Skeletal muscle satellite cell (primary cell): Measurements from ENCODE around the gene FGD5.
"Not testable (repeated sequence)": the region's sequence is repeated elsewhere in the genome, so short reads cannot be mapped to it uniquely, and the experiment has no call there.

Source experiments
- H3K27me3 ChIP-seq: 2 replicates; pipeline ENCODE4 v1.7.0; 2013; ENCODE audit warnings: low read length; ENCODE audit not compliant: control insufficient read depth, insufficient read depth
- H3K36me3 ChIP-seq: 2 replicates; pipeline ENCODE4 v1.7.0; 2013; ENCODE audit warnings: mild to moderate bottlenecking, control low read depth, low read length; ENCODE audit not compliant: insufficient read depth
- H3K4me1 ChIP-seq: 2 replicates; pipeline ENCODE4 v1.7.0; 2013; ENCODE audit warnings: low read length; ENCODE audit not compliant: control insufficient read depth, insufficient read depth
- H3K4me2 ChIP-seq: 2 replicates; pipeline ENCODE4 v1.7.0; 2013; ENCODE audit warnings: mild to moderate bottlenecking, low read length
- H3K4me3 ChIP-seq: 2 replicates; pipeline ENCODE4 v1.7.0; 2013; ENCODE audit warnings: low read length
- H3K9ac ChIP-seq: 2 replicates; pipeline ENCODE4 v1.7.0; 2013; ENCODE audit warnings: mild to moderate bottlenecking, low read depth, low read length, moderate library complexity
- H3K9me3 ChIP-seq: replicated peaks from 2 replicates; pipeline ENCODE4 v1.7.0; 2013; ENCODE audit warnings: mild to moderate bottlenecking, control low read depth, low read length

Gene FGD5

DNA sequence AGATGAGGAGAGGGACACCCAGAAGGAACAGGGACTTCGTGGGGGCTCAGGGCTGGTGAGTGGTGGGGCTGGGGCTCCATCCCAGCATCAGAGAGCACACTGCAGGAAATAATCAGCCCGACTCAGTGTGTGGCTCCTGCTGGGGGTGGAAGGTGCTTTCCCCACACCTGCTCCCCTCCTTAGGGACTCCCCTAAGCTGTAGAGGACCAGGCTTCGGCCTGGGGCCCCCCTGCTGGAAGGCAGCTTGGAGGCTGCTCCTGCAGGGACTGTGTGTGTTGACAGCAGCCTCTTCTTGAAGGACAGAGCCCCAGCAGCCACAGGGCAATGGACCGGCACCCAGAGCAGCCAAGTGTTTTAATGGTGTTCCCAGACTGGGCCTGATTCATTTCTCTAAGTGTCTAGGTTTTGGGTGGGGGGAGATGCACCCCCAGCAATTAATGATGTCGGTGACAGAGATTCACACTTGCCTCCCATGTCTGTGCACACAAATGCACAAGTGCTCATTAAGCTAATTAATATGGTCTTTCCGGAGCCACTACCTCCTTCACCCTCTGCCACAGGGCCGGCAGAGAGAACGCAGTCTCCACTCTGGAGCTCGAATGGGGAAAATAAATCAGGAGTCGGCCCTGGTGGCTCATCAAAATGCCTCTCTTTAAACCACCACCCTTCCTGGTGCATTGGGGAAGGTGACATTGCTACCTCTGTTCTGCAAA is 16.9 kb upstream of the FGD5 start:
- H3K9ac ChIP-seq = no peak overlapping the region
- H3K27me3 ChIP-seq = peaks cover 33% of the 10 kb centered on the region
- no peaks in the 10 kb centered on the region for H3K9me3 ChIP-seq
- H3K4me1 ChIP-seq = no peaks in the 10 kb centered on the region
- no peak overlapping the region for H3K4me3 ChIP-seq
- H3K36me3 ChIP-seq = no peaks in the 10 kb centered on the region
- H3K4me2 ChIP-seq = no peak overlapping the region

GRCh38 chr3:14802381-14802731 is 16.4 kb upstream of the FGD5 start:
- Histone ChIP-seq H3K4me2 (no peak overlapping the region), H3K36me3 (no peaks in the 10 kb centered on the region), H3K9me3 (no peaks in the 10 kb centered on the region), H3K4me3 (no peak overlapping the region), H3K27me3 (peaks cover 32% of the 10 kb centered on the region), H3K9ac (no peak overlapping the region), H3K4me1 (no peaks in the 10 kb centered on the region)

DNA sequence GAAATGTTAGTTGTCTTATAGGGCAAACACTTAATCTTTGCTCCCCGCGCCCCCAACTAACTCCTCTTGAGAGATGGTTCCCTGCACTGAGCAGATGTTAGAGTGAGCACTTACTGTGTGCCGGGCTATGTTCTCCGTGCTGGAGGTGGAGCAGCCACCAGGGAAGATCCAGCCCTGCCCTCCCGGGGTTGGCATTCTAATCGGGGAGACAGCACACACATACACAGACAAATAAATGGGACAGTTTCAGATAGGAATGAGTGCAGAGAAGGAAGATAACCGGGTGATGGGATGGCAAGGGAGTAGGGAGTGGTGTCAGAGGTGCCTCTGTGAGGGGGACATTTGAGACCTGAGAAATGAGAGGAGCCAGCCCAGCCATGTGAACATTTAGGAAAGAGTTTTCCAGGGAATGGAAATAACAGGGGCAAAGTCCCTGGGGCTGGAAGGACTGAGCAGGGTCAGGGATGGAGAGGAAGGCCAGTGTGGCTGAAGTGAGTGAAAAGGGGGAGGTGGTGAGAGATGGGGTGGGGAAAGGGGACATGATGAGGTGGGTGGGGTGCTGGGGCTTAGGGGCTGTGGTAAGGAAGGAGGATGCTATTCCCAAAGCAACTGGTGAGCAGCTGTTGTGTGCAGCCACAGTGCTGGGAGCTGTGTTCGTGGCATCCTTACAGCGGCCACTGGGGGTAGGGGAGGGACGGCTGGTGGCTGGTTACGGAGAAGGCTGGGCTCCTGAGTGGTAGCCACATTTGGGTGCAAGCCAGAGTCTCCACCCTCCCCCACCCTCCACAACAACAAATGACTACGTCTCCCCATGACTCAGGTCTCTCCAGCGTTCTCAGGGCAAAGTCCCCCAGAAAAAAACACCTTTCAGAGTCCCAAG is 15.4 kb upstream of the FGD5 start:
- Histone ChIP-seq H3K27me3 (peaks cover 35% of the 10 kb centered on the region), H3K4me3 (no peak overlapping the region), H3K4me1 (no peaks in the 10 kb centered on the region), H3K36me3 (no peaks in the 10 kb centered on the region), H3K9me3 (no peaks in the 10 kb centered on the region), H3K4me2 (no peak overlapping the region), H3K9ac (no peak overlapping the region)

DNA sequence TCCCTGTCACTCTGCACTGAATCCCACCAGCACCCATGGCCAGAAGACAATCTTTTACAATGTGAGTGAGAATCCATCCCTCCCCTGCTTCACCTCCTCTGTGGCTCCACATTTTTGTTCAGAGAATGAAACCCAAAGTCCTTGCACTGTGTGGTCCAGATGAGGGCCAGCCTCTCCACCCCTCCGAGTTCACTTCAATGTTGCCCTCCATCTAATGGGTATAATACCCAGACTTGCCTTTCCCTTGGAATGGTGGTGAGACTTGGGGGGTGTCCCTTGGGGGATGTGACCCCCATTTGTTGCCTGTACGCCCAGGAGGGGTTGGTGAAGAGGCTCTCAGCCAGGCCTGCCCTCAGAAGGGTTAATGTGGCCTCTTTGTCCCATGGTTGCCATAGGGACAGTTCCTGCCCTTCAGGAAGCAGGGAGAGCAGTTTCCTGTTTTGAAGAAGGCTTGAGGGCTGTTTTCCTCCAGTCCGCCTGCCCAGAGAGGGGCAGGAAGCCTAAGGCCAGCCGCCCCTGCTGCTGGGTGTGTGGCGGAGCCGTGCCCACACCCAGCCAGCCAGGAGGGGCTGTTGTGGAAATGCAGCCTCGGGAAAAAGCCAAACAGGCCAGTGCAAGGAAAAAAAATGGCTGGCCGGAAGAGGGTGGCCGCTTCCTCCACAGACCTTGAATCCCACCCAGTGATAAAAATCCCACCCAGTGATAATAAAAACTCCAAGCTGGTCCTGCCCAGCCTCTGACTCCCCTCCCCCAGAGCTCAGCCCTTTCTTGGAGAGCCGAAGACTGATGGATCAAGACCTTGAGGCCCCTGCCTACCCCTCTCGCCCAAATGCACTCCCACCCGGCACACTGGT is 14.6 kb upstream of the FGD5 start:
- peaks cover 43% of the 10 kb centered on the region for H3K27me3 ChIP-seq
- H3K4me1 ChIP-seq = no peaks in the 10 kb centered on the region
- no peaks in the 10 kb centered on the region for H3K9me3 ChIP-seq
- H3K4me3 ChIP-seq = no peak overlapping the region
- H3K4me2 ChIP-seq = no peak overlapping the region
- H3K36me3 ChIP-seq = no peaks in the 10 kb centered on the region
- no peak overlapping the region for H3K9ac ChIP-seq

DNA sequence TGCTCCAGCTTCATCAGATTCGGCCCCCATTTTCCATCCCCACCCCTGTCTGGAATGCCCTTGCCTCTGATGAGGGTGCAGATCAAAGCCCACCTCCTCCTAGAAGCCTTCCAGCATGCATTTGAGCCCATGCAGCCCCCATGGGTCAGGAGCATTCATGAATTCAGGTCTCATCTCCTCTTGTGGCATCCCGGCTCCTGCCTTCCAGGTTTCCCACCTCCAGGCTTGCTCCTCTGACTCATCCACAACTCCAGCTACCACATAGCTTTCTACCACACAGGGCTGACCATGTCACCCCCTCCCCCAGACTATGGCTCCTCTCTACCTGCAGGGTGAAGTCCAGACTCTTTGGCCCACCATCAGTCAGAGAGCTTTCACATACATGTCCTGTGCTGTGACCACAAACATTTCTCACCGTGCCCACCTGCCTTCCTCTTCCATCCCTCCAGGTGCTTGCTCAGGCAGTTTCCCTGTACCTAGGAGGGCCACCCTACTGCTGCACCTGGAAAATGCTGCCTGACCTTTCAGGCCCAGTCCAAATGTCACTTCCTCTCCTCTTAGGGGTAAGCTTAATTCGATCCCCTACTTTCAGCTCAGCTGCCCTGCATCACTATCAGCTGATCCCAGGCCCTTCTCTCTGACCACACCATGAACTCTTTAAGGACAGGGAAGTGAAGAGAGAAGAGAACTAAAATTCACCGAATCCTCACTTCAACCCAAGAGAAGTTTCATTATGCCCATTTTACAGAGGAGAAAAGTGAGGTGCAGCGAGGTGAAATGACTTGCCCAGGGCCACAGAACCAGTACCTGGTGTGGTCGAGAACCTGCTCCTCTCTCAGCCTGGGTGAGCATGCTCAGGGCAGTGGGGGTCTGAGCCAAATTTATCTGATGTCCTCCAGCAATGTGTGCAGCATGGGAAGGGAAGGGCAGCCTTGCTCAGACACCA is 13.7 kb upstream of the FGD5 start:
- Histone ChIP-seq H3K9me3 (no peaks in the 10 kb centered on the region), H3K4me3 (no peak overlapping the region), H3K9ac (no peak overlapping the region), H3K4me2 (no peak overlapping the region), H3K4me1 (no peaks in the 10 kb centered on the region), H3K27me3 (peaks cover 52% of the 10 kb centered on the region), H3K36me3 (no peaks in the 10 kb centered on the region)

DNA sequence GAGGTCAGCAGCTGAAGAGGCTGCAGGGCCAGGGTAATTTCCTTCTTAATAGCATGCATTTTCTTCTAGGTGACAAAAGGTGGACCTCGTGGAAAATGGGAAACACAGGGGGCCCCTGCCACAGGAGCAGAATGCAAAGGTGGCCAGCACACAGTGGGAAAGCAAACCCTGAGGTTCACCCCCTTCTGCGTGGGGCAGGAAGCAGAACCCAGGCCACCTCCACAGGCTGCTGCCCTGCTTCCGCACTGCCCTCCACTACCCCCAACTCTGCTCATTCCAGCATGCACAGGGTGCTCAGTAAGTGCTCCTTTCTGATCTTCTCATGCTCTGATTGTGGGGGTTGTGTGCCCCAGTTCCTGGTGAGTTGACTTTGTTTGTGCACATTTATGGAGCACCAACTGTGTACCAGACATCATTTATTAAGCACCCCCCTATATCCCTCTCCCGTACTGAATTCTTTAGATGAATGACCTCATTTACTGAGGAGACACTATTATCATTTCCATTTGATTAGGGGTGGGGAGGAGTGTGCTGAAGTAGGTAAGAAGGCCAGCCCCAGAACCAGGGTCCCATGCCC is 12.7 kb upstream of the FGD5 start:
- Histone ChIP-seq H3K4me3 (no peak overlapping the region), H3K4me2 (no peak overlapping the region), H3K27me3 (peaks cover 55% of the 10 kb centered on the region), H3K9me3 (no peaks in the 10 kb centered on the region), H3K4me1 (no peaks in the 10 kb centered on the region), H3K36me3 (no peaks in the 10 kb centered on the region), H3K9ac (no peak overlapping the region)

GRCh38 chr3:14806641-14807263 is 12.0 kb upstream of the FGD5 start:
- Histone ChIP-seq H3K4me3 (no peak overlapping the region), H3K4me1 (no peaks in the 10 kb centered on the region), H3K9ac (no peak overlapping the region), H3K36me3 (no peaks in the 10 kb centered on the region), H3K4me2 (no peak overlapping the region), H3K9me3 (no peaks in the 10 kb centered on the region), H3K27me3 (peaks cover 60% of the 10 kb centered on the region)

DNA sequence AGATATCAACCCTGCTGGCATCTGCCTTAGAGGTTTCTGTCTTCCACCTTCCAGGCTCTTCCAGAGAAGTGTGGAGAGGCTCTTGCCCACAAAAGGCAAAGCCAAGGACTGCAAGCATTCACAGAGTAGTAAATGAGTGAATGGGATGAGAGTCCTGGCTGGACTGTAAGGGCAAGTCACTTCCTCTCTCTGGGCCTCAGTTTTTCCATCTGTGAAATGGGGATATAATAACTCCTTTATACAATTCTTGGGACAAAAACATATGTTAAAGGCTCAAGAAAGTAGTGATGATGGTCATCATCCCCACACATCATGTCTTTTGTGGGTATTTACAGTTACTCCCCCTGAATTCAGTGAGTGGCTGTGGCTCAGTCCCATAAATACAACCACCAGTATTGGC is 10.7 kb upstream of the FGD5 start:
- H3K36me3 ChIP-seq = no peaks in the 10 kb centered on the region
- no peaks in the 10 kb centered on the region for H3K4me1 ChIP-seq
- H3K4me2 ChIP-seq = no peak overlapping the region
- no peak overlapping the region for H3K4me3 ChIP-seq
- peaks cover 63% of the 10 kb centered on the region for H3K27me3 ChIP-seq
- H3K9ac ChIP-seq = no peak overlapping the region
- H3K9me3 ChIP-seq = no peaks in the 10 kb centered on the region

- H3K4me2 ChIP-seq = no peak overlapping the region
- no peaks in the 10 kb centered on the region for H3K4me1 ChIP-seq
- H3K36me3 ChIP-seq = no peaks in the 10 kb centered on the region
- no peak overlapping the region for H3K4me3 ChIP-seq
- no peak overlapping the region for H3K9ac ChIP-seq
- H3K9me3 ChIP-seq = no peaks in the 10 kb centered on the region
- H3K27me3 ChIP-seq = peaks cover 66% of the 10 kb centered on the region
Measured at GRCh38 chr3:14808502-14809266, 10.1 kb upstream of the FGD5 start.

DNA sequence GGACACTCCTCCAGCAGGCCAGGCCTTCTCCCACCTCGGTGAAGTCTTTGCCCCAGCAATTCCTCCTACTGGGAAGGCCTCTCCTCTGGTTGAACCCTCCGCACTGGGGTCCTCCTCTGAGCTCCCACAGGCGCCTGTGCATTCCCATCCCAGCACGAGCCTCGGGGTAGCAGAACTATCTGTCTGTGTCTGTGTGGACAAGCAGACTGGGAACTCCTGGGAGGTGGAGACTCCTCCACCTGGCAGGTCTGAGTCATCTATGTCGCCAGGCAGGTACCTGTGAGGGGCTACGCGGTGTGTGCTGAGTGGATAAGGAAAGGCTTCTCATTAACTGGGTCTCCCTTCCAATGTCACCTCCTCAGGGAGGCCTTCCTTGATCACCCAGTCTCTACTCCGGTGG is 9.2 kb upstream of the FGD5 start:
- H3K4me2 ChIP-seq, H3K9me3 ChIP-seq, H3K4me3 ChIP-seq, H3K36me3 ChIP-seq, H3K4me1 ChIP-seq, H3K9ac ChIP-seq: not testable (repeated sequence)
- peaks cover 69% of the 10 kb centered on the region for H3K27me3 ChIP-seq
